HepG2 (cell line): ENCODE measurements around the gene OR2B2. TPM values are rescaled to one million over a fixed set of nuclear protein-coding genes. Genes with fewer than 3 reads are reported as not detected.

Source experiments
- ETV5 ChIP-seq: IDR thresholded peaks from 2 replicates; pipeline ENCODE4 v1.6.1; 2018; ENCODE audit warnings: missing biosample characterization, missing genetic modification reagents, inconsistent platforms, borderline replicate concordance
- FOSL1 ChIP-seq: sonication (generic); formaldehyde crosslinking; IDR thresholded peaks from 2 replicates; pipeline ENCODE4 v1.9.0; 2021; ENCODE audit warnings: missing genetic modification reagents, borderline replicate concordance
- FOXP4 ChIP-seq: sonication (generic); formaldehyde crosslinking; IDR thresholded peaks from 2 replicates; pipeline ENCODE4 v1.4.0; 2020; ENCODE audit warnings: missing genetic modification reagents
- MAFG ChIP-seq: sonication (generic); formaldehyde crosslinking; IDR thresholded peaks from 2 replicates; pipeline ENCODE4 v1.5.1; 2020; ENCODE audit warnings: mild to moderate bottlenecking, missing genetic modification reagents
- MEIS1 ChIP-seq: sonication (generic); formaldehyde crosslinking; IDR thresholded peaks from 2 replicates; pipeline ENCODE4 v1.9.0; 2021; ENCODE audit warnings: mild to moderate bottlenecking, missing genetic modification reagents, moderate library complexity, borderline replicate concordance
- NFRKB ChIP-seq: fragments of 450-650 bp; IDR thresholded peaks from 2 replicates; pipeline ENCODE4 v1.6.1; 2017
- PCBP1 ChIP-seq: fragments of 200-400 bp; formaldehyde crosslinking; IDR thresholded peaks from 2 replicates; pipeline ENCODE4 v1.6.1; 2017; ENCODE audit warnings: mild to moderate bottlenecking, low read depth, low read length, borderline replicate concordance
- PLRG1 ChIP-seq: fragments of 450-650 bp; conservative IDR thresholded peaks from 2 replicates; pipeline ENCODE4 v1.6.1; 2016
- SRF ChIP-seq: IDR thresholded peaks from 2 replicates; pipeline ENCODE4 v1.6.1; 2011; ENCODE audit warnings: mild to moderate bottlenecking, low read depth, low read length, moderate library complexity
- ZBTB7B ChIP-seq: sonication (generic); formaldehyde crosslinking; IDR thresholded peaks from 2 replicates; pipeline ENCODE4 v1.4.0; 2020; ENCODE audit warnings: missing genetic modification reagents
- ZMYM3 ChIP-seq: sonication (generic); formaldehyde crosslinking; IDR thresholded peaks from 2 replicates; pipeline ENCODE4 v1.5.1; 2020; ENCODE audit warnings: mild to moderate bottlenecking, missing genetic modification reagents
- ZNF512 ChIP-seq: sonication (generic); formaldehyde crosslinking; IDR thresholded peaks from 2 replicates; pipeline ENCODE4 v1.4.0; 2020; ENCODE audit warnings: mild to moderate bottlenecking, missing genetic modification reagents
- polyA plus RNA-seq, 8 experiments: library from polyadenylated mRNA; depleted of rRNA in 3 of 8; stranded (reverse) in 7 of 8; unstranded in 1 of 8; fragments of >200 nt; fragmentation: Illumina TruSeq in 4 of 8; extraction: Trizol in 4 of 8; gene quantifications; 2 replicates each; pipeline versions ENCODE4 v1.2.1 to v1.2.3, GENCODE V29; 2011 to 2016; ENCODE audit warnings: low read depth in 4 of 8, missing spikeins in 1 of 8, mixed read lengths in 1 of 8; ENCODE audit not compliant: insufficient read depth in 1 of 8
- total RNA-seq, 5 experiments: library from RNA; depleted of rRNA; stranded (reverse); fragments of >200 nt; fragmentation: Illumina TruSeq; extraction: Trizol; gene quantifications; 2 replicates each; pipeline ENCODE4 v1.2.3, GENCODE V29; 2016; ENCODE audit warnings: low read depth in 1 of 5
- TF ChIP-seq, protein P1 (sequence below): sonication (generic); formaldehyde crosslinking; IDR thresholded peaks from 2 replicates; pipeline ENCODE4 v1.4.0; 2020; ENCODE audit warnings: mild to moderate bottlenecking, missing genetic modification reagents

OR2B2 gene
- total and polyA plus RNA-seq, 2 of the 13 experiments (the other 11 are each of a cell fraction or from before 2014, with no cell fraction given) = not detected

DNA sequence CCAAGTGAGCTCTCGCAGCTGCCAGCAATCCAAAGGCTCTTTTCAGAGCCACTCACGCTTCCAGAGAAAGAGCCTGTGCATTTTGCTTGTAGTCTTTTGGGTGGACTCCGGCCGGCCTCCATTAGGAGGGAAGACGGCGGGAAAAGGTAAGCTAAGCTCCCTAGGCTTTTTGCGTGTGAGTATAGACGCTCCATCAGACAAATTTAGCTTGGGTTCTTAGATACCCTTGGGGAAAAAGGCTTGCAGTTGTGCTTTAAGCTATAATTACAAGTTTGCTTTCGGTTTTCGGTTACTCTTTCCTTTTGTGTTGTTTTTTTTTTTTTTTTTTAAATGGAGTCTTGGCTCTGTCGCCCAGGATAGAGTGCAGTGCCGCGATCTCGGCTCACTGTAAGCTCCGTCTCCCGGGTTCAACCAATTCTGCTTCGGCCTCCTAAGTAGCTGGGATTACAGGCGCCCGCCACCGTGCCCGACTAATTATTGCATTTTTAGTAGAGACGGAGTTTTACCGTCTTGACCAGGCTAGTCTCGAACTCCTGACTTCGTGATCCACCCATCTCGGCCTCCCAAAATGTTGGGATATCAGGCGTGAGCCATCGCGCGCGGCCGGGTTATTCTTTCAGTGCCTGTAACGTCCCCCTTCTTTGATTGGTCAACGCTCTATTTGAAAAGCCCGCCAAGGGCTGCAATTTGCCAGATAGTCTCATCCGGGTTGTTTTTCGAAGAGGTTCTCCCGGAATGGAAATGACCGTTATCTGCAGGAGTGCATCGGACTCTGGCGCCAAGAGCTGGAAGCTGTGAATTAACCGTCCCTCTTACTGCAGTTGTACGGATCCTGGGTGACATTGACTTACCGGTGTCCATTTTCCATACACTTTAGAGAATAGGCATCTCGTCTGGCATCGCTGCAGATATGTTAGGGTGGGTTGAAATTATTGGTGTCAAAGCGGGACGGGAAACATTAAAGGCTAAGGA lies 18.1 kb downstream of the OR2B2 start (continued):
- TF ChIP-seq, protein P1, sequence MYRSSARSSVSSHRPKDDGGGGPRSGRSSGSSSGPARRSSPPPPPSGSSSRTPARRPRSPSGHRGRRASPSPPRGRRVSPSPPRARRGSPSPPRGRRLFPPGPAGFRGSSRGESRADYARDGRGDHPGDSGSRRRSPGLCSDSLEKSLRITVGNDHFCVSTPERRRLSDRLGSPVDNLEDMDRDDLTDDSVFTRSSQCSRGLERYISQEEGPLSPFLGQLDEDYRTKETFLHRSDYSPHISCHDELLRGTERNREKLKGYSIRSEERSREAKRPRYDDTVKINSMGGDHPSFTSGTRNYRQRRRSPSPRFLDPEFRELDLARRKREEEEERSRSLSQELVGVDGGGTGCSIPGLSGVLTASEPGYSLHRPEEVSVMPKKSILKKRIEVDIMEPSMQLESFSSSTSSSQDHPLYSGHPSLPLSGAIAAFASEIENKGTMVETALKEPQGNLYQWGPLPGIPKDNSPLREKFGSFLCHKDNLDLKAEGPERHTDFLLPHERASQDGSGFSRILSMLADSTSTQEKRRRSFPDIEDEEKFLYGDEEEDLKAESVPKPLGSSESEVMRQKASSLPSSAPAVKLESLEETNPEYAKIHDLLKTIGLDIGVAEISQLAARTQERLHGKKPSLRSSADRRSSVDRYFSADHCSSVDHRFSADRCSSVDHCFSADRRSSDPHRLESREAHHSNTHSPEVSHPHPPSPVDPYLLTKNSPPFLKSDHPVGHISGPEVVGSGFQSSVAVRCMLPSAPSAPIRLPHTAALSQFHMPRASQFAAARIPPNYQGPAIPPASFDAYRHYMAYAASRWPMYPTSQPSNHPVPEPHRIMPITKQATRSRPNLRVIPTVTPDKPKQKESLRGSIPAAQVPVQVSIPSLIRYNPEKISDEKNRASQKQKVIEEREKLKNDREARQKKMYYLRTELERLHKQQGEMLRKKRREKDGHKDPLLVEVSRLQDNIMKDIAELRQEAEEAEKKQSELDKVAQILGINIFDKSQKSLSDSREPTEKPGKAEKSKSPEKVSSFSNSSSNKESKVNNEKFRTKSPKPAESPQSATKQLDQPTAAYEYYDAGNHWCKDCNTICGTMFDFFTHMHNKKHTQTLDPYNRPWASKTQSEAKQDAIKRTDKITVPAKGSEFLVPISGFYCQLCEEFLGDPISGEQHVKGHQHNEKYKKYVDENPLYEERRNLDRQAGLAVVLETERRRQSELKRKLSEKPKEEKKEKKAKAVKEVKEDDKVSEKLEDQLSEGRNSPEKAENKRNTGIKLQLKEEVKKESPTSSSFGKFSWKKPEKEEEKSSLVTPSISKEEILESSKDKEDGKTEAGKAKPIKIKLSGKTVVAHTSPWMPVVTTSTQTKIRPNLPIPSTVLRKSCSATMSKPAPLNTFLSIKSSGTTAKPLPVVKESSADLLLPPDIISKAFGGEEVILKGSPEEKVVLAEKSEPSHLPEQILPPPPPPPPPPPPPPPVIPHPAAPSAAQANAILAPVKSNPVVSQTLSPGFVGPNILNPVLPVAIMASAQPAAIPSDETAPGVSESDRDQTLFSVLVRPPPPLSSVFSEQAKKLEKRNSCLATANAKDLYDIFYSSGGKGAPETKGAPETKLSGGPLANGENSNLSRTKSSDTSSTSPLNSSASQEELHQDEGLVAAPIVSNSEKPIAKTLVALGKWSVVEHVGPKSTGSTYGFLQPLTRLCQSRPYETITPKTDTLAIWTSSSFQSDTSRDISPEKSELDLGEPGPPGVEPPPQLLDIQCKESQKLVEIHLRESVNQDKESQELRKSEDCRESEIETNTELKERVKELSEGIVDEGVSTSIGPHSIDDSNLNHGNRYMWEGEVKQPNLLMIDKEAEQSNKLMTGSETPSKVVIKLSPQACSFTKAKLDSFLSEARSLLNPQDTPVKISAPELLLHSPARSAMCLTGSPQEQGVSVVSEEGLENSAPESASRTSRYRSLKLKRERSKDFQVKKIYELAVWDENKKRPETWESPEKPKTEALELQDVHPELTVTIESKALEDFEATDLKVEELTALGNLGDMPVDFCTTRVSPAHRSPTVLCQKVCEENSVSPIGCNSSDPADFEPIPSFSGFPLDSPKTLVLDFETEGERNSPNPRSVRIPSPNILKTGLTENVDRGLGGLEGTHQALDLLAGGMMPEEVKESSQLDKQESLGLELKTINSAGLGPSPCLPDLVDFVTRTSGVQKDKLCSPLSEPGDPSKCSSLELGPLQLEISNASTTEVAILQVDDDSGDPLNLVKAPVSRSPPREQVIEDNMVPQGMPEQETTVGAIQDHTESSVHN (CRISPR knock-in tag) = no peak
- no peak for TF ChIP-seq FOSL1
- TF ChIP-seq ZMYM3 = no peak
- TF ChIP-seq ZBTB7B (CRISPR knock-in tag) = no peak; the same call in none of the 2 replicates
- TF ChIP-seq SRF = peak; percentile 90
- no peak for TF ChIP-seq ETV5 (CRISPR knock-in tag)
- TF ChIP-seq NFRKB = no peak
- no peak for TF ChIP-seq PLRG1
- no peak; the same call in 1 of the 2 replicates for TF ChIP-seq FOXP4
- no peak for TF ChIP-seq MAFG (CRISPR knock-in tag)
- TF ChIP-seq PCBP1 = no peak
- 0 out of 2 replicates have a peak, but pooled peaks have one; percentile 50 for TF ChIP-seq MEIS1
- TF ChIP-seq ZNF512 (CRISPR knock-in tag) = no peak
